Memory B cell (primary cell): Measurements from ENCODE around the gene TECR.
A peak's percentile ranks its signal among the peaks of the same experiment; 100 is the strongest.
"Not testable (repeated sequence)": the region's sequence is repeated elsewhere in the genome, so short reads cannot be mapped to it uniquely, and the experiment has no call there.

Experiments
- ATAC-seq: fragments of 150-1000 bp; cut with Tn5 transposase; 2 replicates; pipeline ENCODE4 v1.10.0; 2021; ENCODE audit warnings: low read depth, mild to moderate bottlenecking, moderate library complexity
- DNase-seq, 2 donors: peaks; one replicate each; pipeline ENCODE4 v3.0.0; 2022; ENCODE audit warnings: low spot score in 2 of 2
- H3K27ac Mint-ChIP-seq: one replicate; pipeline ENCODE4 v1.8.0; 2022; ENCODE audit warnings: mild to moderate bottlenecking, moderate library complexity, mixed read lengths
- H3K27me3 Mint-ChIP-seq: one replicate; pipeline ENCODE4 v1.8.0; 2022; ENCODE audit warnings: mixed read lengths
- H3K36me3 Mint-ChIP-seq: one replicate; pipeline ENCODE4 v1.8.0; 2022; ENCODE audit warnings: mild to moderate bottlenecking, mixed read lengths
- H3K4me1 Mint-ChIP-seq: one replicate; pipeline ENCODE4 v1.8.0; 2022; ENCODE audit warnings: mixed read lengths
- H3K4me3 Mint-ChIP-seq: one replicate; pipeline ENCODE4 v1.8.0; 2022; ENCODE audit warnings: mild to moderate bottlenecking, moderate library complexity, mixed read lengths
- H3K9me3 Mint-ChIP-seq: one replicate; pipeline ENCODE4 v1.8.0; 2022; ENCODE audit warnings: mixed read lengths

TECR gene

GRCh38 chr19:14558370-14559066 is 29.1 kb downstream of the TECR start:
- Mint-ChIP-seq H3K27me3 (no peaks in the 10 kb centered on the region), H3K4me1 (peaks cover 18% of the 10 kb centered on the region), H3K36me3 (no peaks in the 10 kb centered on the region), H3K4me3 (no peak overlapping the region), H3K27ac (no peak overlapping the region), H3K9me3 (no peaks in the 10 kb centered on the region)
- DNase-seq (no peak), ATAC-seq (no peak)

- H3K27me3 Mint-ChIP-seq, result no peaks in the 10 kb centered on the region
- no peak for DNase-seq
- H3K36me3 Mint-ChIP-seq, result peaks cover 4% of the 10 kb centered on the region
- H3K4me1 Mint-ChIP-seq, result peaks cover 14% of the 10 kb centered on the region
- no peak overlapping the region for H3K4me3 Mint-ChIP-seq
- H3K27ac Mint-ChIP-seq, result no peak overlapping the region
- ATAC-seq, result no peak
- no peaks in the 10 kb centered on the region for H3K9me3 Mint-ChIP-seq
These were observed 30.8 kb downstream of the TECR start for GRCh38 chr19:14559916-14560775.

- no peak for DNase-seq
- no peak for ATAC-seq
- Mint-ChIP-seq H3K36me3 (peaks cover 4% of the 10 kb centered on the region), H3K27ac (no peak overlapping the region), H3K27me3 (no peaks in the 10 kb centered on the region), H3K9me3 (no peaks in the 10 kb centered on the region), H3K4me1 (peaks cover 14% of the 10 kb centered on the region), H3K4me3 (no peak overlapping the region)
These were observed 31.3 kb downstream of the TECR start for GRCh38 chr19:14560776-14561108.

- H3K4me3 Mint-ChIP-seq, result no peak overlapping the region
- H3K27me3 Mint-ChIP-seq, result no peaks in the 10 kb centered on the region
- H3K27ac Mint-ChIP-seq, result no peak overlapping the region
- peaks cover 6% of the 10 kb centered on the region for H3K36me3 Mint-ChIP-seq
- DNase-seq, result no peak
- no peaks in the 10 kb centered on the region for H3K9me3 Mint-ChIP-seq
- H3K4me1 Mint-ChIP-seq, result peaks cover 11% of the 10 kb centered on the region
- no peak for ATAC-seq
These were observed 31.9 kb downstream of the TECR start for GRCh38 chr19:14561249-14561648.

GRCh38 chr19:14561847-14562351 is 32.5 kb downstream of the TECR start:
- H3K36me3 Mint-ChIP-seq, result peaks cover 6% of the 10 kb centered on the region
- peaks cover 6% of the 10 kb centered on the region for H3K4me1 Mint-ChIP-seq
- H3K4me3 Mint-ChIP-seq, result no peak overlapping the region
- DNase-seq (no peak), ATAC-seq (no peak)
- no peaks in the 10 kb centered on the region for H3K9me3 Mint-ChIP-seq
- no peak overlapping the region for H3K27ac Mint-ChIP-seq
- no peaks in the 10 kb centered on the region for H3K27me3 Mint-ChIP-seq

- Mint-ChIP-seq H3K27me3 (no peaks in the 10 kb centered on the region), H3K4me3 (no peak overlapping the region), H3K9me3 (no peaks in the 10 kb centered on the region), H3K27ac (no peak overlapping the region), H3K4me1 (peaks cover 11% of the 10 kb centered on the region), H3K36me3 (peaks cover 10% of the 10 kb centered on the region)
- DNase-seq, result no peak
- ATAC-seq, result no peak
These were observed 33.5 kb downstream of the TECR start for GRCh38 chr19:14562660-14563589.

GRCh38 chr19:14563590-14563926 is 34.2 kb downstream of the TECR start:
- H3K27me3 Mint-ChIP-seq, result no peaks in the 10 kb centered on the region
- H3K36me3 Mint-ChIP-seq, result peaks cover 10% of the 10 kb centered on the region
- DNase-seq (no peak), ATAC-seq (no peak)
- no peak overlapping the region for H3K27ac Mint-ChIP-seq
- no peaks in the 10 kb centered on the region for H3K9me3 Mint-ChIP-seq
- H3K4me3 Mint-ChIP-seq, result no peak overlapping the region
- peaks cover 14% of the 10 kb centered on the region for H3K4me1 Mint-ChIP-seq

- H3K4me1 Mint-ChIP-seq, result peaks cover 16% of the 10 kb centered on the region
- H3K36me3 Mint-ChIP-seq, result peaks cover 10% of the 10 kb centered on the region
- DNase-seq, result no peak
These were observed 34.7 kb downstream of the TECR start for GRCh38 chr19:14563989-14564651.

GRCh38 chr19:14564652-14565297 is 35.4 kb downstream of the TECR start:
- not testable (repeated sequence) for ATAC-seq, H3K9me3 Mint-ChIP-seq, H3K4me3 Mint-ChIP-seq, H3K27me3 Mint-ChIP-seq, DNase-seq, H3K27ac Mint-ChIP-seq
- H3K4me1 Mint-ChIP-seq, result peaks cover 19% of the 10 kb centered on the region
- H3K36me3 Mint-ChIP-seq, result peaks cover 10% of the 10 kb centered on the region

More at GRCh38 chr19:14563989-14564651, 34.7 kb downstream of the TECR start:
- Mint-ChIP-seq H3K27me3 (no peaks in the 10 kb centered on the region), H3K27ac (peak overlapping the region; percentile 38), H3K4me3 (no peak overlapping the region), H3K9me3 (no peaks in the 10 kb centered on the region)
- ATAC-seq, result peak; percentile 63

- Mint-ChIP-seq H3K36me3 (peaks cover 10% of the 10 kb centered on the region), H3K27ac (no peak overlapping the region), H3K4me3 (no peak overlapping the region), H3K4me1 (peaks cover 18% of the 10 kb centered on the region), H3K27me3 (no peaks in the 10 kb centered on the region), H3K9me3 (no peaks in the 10 kb centered on the region)
- ATAC-seq (no peak), DNase-seq (no peak)
These were observed 35.9 kb downstream of the TECR start for GRCh38 chr19:14565298-14565679.

GRCh38 chr19:14565765-14566711 is 36.6 kb downstream of the TECR start:
- ATAC-seq (no peak), DNase-seq (no peak)
- Mint-ChIP-seq H3K27me3 (no peaks in the 10 kb centered on the region), H3K4me3 (no peak overlapping the region), H3K36me3 (peaks cover 12% of the 10 kb centered on the region), H3K9me3 (no peaks in the 10 kb centered on the region), H3K4me1 (peaks cover 18% of the 10 kb centered on the region), H3K27ac (no peak overlapping the region)

- ATAC-seq, result no peak
- Mint-ChIP-seq H3K9me3 (no peaks in the 10 kb centered on the region), H3K4me1 (peaks cover 17% of the 10 kb centered on the region), H3K36me3 (peaks cover 12% of the 10 kb centered on the region), H3K27me3 (no peaks in the 10 kb centered on the region), H3K4me3 (no peak overlapping the region), H3K27ac (no peak overlapping the region)
- DNase-seq, result no peak
These were observed 37.3 kb downstream of the TECR start for GRCh38 chr19:14566712-14567077.
